ENCODE measurements around the gene NRCAM. TPM values are rescaled to one million over a fixed set of nuclear protein-coding genes. Genes with fewer than 3 reads are reported as not detected.

Gene NRCAM
- total RNA-seq, 1 donor from 2014 or later: 60.4 TPM

DNA sequence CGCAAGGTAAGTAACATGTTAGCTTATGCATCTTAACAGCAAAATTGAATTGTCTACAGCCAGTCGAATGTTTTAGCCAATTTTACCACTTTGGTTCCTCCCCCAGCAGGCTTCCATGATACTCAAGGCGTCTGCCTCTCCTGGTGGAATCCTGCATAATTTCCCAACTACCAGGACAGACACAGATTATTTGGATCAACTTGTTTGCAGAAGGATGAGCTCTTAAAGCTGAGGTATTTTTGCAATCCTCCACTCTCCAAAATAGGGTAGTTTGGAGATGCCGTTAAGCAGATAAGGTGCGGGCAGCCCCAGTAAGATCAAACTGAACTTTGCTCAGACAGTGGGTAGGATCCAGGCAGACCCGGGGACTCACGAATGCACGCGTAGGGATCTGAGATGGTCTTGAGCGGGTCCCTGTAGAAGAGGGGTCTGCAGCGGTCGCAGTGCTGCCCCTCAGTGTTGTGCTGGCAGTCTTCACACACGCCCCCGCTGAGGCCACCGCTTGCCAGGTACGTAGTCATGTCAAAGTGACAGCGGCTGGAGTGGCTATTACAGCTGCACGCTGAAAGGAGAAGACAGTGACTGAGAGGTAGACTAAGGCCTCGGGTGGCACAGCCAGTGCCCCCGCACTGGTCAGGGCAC, 353.4 kb downstream of the NRCAM start:
- DNase-seq (ENCODE audit: low read depth): no peak

DNA sequence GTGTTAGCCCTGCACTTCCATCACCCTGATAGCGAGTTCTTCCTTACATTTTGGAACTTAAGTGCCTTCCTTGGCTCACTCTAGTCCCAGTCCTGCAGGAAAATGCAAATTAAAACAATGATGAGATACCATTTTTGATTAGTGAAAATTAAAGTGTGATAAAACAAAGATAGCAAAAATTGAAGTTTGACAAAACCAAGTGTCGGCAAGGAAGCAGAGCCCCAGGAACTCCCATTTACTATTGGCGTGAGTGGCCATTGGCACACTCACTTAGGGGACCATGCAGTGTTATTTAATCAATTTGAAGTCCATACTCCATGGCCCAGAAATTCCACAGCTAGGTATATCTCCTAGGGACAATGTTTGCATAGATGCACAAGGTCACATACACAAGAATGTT, 354.5 kb downstream of the NRCAM start:
- DNase-seq (ENCODE audit: low read depth): no peak

GRCh38 chr7:108099713-108100112, 356.5 kb downstream of the NRCAM start:
- no peak for DNase-seq (ENCODE audit: low read depth)

DNA sequence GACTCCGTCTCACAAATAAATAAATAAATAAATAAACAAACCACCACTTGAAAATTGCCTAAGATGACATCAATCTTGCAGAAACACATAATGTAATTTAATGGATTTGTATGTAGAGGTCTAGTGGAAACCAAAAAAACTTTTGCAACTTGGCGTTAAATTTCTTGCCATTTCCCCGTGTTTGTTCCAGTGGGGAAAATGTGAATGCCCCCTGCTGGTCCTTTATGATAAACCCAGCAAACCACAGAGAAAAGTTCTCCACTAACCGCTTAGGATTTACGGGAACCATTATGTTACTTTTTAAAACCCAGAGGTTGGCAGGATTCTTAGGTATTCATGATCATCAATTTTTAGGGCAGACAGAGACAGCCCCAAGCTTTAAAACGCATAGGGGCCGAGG, 358.5 kb downstream of the NRCAM start:
- DNase-seq (ENCODE audit: low read depth): no peak

Other genes with a start within 250 kb of the NRCAM start
- 50.1 and 58.5 TPM in 2 replicates for gene PNPLA8, start 69.7 kb upstream of the NRCAM start, total RNA-seq
- 49.5 and 59.0 TPM in 2 replicates for gene THAP5, start 113.3 kb upstream of the NRCAM start, total RNA-seq
- 85.2 and 90.5 TPM in 2 replicates for gene DNAJB9, start 113.4 kb upstream of the NRCAM start, total RNA-seq

Measured in myocyte (in vitro differentiated cells).